IPS-18a (cell line): Measurements from ENCODE around the gene ZNHIT2.

Source experiments
- H3K27ac ChIP-seq: one replicate; pipeline ENCODE4 v1.5.1; 2013; ENCODE audit warnings: low read length
- H3K27me3 ChIP-seq: one replicate; pipeline ENCODE4 v1.6.1; 2013; ENCODE audit warnings: mild to moderate bottlenecking, low read length; ENCODE audit not compliant: control insufficient read depth, insufficient read depth
- H3K36me3 ChIP-seq: one replicate; pipeline ENCODE4 v1.6.1; 2013; ENCODE audit warnings: low read depth, low read length; ENCODE audit not compliant: control insufficient read depth
- H3K4me1 ChIP-seq: one replicate; pipeline ENCODE4 v1.6.1; 2013; ENCODE audit warnings: low read depth, low read length; ENCODE audit not compliant: control insufficient read depth
- H3K4me3 ChIP-seq: one replicate; pipeline ENCODE4 v1.5.1; 2013; ENCODE audit warnings: low read length
- H3K9ac ChIP-seq: one replicate; pipeline ENCODE4 v1.6.1; 2013; ENCODE audit warnings: mild to moderate bottlenecking, low read length, moderate library complexity
- H3K9me3 ChIP-seq: one replicate; pipeline ENCODE4 v1.6.1; 2013; ENCODE audit warnings: low read depth, low read length; ENCODE audit not compliant: control insufficient read depth

The ZNHIT2 gene

DNA sequence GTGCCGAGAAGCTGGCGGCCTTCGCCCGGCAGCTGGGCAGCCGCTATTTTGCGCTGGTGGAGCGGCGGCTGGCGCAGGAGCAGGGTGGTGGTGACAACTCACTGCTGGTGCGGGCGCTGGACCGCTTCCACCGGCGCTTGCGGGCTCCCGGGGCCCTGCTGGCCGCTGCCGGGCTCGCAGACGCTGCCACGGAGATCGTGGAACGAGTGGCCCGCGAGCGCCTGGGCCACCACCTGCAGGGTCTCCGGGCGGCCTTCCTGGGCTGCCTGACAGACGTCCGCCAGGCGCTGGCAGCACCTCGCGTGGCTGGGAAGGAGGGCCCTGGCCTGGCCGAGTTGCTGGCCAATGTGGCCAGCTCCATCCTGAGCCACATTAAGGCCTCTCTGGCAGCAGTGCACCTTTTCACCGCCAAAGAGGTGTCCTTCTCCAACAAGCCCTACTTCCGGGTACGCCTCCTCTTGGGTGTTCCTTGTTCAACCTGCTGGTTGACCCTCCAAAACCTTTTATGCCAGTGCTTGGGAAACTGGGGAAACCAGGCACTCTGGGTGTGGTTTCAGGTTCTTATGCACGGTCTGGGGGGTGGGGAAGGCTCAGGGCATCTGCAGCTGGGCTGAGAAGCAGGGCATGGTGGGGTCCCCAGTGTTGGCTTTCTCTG is 8.9 kb downstream of the ZNHIT2 start:
- no peaks in the 10 kb centered on the region for H3K9me3 ChIP-seq
- no peak overlapping the region for H3K9ac ChIP-seq
- H3K4me3 ChIP-seq, result no peak overlapping the region
- H3K27me3 ChIP-seq, result no peaks in the 10 kb centered on the region
- H3K27ac ChIP-seq, result no peak overlapping the region
- no peaks in the 10 kb centered on the region for H3K36me3 ChIP-seq
- H3K4me1 ChIP-seq, result peaks cover 5% of the 10 kb centered on the region

DNA sequence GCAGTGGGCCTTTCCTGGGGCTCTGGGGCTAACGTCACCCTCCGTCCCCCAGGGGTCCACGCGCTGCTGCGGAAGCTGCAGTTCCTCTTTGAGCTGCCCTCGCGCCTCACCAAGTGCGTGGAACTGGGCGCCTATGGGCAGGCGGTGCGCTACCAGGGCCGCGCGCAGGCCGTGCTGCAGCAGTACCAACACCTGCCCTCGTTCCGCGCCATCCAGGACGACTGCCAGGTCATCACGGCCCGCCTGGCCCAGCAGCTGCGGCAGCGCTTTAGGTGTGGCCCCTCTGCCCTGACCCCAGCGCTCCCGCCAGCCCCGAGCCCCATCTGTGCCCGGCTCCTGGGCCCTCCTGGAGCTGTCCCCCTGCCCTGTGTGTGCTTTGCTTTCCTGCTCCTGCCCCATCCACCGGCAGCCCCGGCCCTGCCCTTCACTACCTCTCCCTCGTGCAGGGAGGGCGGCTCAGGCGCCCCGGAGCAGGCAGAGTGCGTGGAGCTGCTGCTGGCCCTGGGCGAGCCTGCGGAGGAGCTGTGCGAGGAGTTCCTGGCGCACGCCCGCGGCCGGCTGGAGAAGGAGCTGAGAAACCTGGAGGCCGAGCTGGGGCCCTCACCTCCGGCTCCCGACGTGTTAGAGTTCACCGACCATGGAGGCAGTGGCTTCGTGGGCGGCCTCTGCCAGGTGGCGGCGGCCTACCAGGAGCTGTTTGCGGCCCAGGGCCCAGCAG is 9.6 kb downstream of the ZNHIT2 start:
- Histone ChIP-seq H3K36me3 (no peaks in the 10 kb centered on the region), H3K9me3 (no peaks in the 10 kb centered on the region), H3K4me1 (no peaks in the 10 kb centered on the region), H3K4me3 (no peak overlapping the region), H3K9ac (no peak overlapping the region), H3K27me3 (no peaks in the 10 kb centered on the region), H3K27ac (no peak overlapping the region)

DNA sequence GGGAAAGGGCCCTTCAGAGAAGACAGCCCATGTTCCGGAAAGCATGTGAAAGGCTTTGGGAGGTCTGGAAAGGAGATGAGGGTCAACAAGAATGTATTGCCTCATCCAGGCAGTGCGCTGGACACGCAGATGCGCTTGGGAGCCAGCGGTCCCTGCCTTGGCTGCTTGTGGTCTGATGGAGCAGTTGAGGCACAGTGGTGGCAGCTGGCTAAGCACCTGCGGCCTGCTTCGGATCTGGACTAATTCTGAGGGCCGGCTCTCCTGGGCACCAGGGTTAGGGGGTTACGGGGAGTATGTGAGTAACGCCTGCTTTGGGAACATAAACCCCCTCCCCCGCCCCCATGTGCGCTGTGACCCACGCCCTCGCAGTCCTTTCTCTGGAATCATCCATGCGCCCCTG is 10.4 kb downstream of the ZNHIT2 start:
- Histone ChIP-seq H3K9ac (no peak overlapping the region), H3K27me3 (no peaks in the 10 kb centered on the region), H3K27ac (no peak overlapping the region), H3K9me3 (no peaks in the 10 kb centered on the region), H3K36me3 (no peaks in the 10 kb centered on the region), H3K4me3 (no peak overlapping the region), H3K4me1 (no peaks in the 10 kb centered on the region)

DNA sequence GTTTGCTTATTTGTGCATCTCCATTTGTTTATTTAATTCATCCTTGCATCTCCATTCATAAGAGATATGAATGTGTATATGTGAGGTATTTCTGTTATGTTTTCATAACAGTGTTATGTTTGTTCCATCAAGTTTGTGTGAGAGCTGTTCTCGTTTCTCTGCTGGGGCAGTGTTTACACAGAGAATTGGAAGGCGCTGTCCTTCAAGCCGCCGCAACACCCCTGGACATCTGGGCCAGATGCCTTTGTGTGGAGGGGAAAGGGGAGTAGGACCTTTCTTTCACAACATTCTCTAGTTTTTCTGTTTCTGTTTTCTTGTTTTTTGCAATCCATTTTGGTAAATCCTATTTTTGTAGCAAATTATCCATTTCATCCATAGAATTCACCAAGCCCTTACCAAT is 12.9 kb downstream of the ZNHIT2 start:
- no peak overlapping the region for H3K9ac ChIP-seq
- H3K27ac ChIP-seq, result no peak overlapping the region
- no peak overlapping the region for H3K4me3 ChIP-seq
- H3K4me1 ChIP-seq, result no peaks in the 10 kb centered on the region
- no peaks in the 10 kb centered on the region for H3K27me3 ChIP-seq
- H3K9me3 ChIP-seq, result no peaks in the 10 kb centered on the region
- H3K36me3 ChIP-seq, result no peaks in the 10 kb centered on the region

DNA sequence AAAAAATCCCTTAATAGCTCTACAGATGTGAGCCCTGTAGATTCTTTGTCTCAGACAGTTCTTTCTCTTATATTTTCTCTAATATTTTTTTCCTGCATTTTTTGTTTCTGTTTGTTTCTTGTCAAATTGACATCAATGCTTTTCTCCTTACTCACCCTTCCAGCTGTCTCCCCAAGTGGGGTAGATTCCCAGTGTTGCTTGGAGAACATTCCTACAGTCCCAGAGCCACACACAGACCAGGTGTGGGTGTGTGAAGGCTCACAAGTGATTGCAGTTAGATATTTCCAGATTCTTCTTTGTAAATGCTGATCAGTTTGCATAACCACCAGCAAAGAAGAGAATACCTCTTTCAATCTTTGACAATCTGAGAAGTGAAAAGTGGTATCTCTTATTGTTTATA is 14.0 kb downstream of the ZNHIT2 start:
- Histone ChIP-seq H3K36me3 (no peaks in the 10 kb centered on the region), H3K9ac (no peak overlapping the region), H3K9me3 (no peaks in the 10 kb centered on the region), H3K27me3 (no peaks in the 10 kb centered on the region), H3K4me3 (no peak overlapping the region), H3K27ac (no peak overlapping the region), H3K4me1 (no peaks in the 10 kb centered on the region)

DNA sequence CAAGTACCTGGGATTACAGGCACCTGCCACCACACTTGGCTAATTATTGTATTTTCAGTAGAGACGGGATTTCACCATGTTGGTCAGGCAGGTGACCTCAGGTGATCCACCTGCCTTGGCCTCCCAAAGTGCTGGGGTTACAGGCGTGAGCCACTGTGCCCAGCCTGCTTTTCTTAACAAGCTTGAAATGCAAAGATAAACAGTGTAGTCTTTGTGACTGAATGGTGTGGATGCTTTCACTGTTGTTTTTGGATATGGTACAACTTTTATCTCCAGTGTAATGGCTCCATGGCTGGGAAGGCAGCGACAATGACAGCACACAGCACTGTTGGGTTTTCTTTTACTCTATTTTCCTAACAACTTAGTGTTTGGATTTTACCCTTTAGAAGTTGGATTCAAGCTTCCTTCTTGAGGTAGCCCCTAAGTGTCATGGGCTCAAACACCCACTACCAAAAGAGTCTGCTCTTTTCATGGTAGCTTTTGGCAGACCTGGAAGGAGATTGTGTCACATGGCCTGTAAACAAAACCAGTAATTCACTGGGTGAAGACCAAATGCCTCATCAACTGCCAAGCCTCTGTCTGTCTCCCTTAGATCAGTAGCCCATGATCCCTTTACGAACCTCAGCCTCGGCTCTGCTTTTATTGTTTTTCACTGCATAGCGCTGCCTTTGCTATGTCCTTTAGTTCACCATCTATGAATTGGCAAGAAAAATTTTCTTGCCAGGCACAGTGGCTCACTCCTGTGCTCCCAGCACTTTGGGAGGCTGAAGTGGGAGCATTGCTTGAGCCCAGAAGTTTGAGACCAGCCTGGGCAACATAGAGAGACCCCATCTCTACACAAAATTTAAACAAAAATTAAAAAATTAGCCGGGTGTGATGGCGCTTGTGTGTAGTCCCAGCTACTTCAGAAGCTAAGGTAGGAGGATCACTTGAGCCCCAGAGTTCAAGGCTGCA is 15.1 kb downstream of the ZNHIT2 start:
- Histone ChIP-seq H3K36me3 (no peaks in the 10 kb centered on the region), H3K4me3 (no peak overlapping the region), H3K9me3 (no peaks in the 10 kb centered on the region), H3K4me1 (no peaks in the 10 kb centered on the region), H3K9ac (no peak overlapping the region), H3K27me3 (no peaks in the 10 kb centered on the region), H3K27ac (no peak overlapping the region)

DNA sequence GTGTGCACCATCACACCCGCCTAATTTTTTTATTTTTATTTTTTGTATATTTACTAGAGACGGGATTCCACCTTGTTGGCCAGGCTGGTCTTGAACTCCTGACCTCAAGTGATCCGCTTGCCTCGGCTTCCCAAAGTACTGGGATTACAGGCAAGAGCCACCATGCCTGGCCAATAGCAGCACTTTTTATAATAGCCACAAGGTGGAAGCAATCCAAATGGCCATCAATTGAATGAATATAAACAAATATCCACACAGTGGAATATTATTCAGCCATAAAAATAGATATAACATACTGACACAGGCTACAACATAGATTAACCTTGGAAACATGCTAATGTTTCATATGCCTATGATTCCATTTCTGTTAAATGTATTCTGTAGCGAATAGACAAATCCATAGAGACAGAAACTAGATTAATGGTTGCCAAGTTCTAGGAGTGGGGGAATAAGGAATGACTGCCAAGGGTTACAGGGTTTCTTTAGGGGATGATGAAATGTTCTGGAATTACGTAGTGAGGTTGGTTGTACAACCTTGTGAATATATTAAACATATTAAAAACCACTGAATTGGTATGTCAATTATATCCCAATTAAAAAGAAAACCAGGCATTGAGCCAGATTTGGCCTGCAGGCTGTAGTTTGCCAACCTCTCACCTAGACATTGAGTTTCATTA is 16.7 kb downstream of the ZNHIT2 start:
- H3K36me3 ChIP-seq, result no peaks in the 10 kb centered on the region
- no peak overlapping the region for H3K4me3 ChIP-seq
- no peaks in the 10 kb centered on the region for H3K27me3 ChIP-seq
- H3K9me3 ChIP-seq, result no peaks in the 10 kb centered on the region
- H3K9ac ChIP-seq, result no peak overlapping the region
- H3K4me1 ChIP-seq, result peaks cover 5% of the 10 kb centered on the region
- no peak overlapping the region for H3K27ac ChIP-seq

DNA sequence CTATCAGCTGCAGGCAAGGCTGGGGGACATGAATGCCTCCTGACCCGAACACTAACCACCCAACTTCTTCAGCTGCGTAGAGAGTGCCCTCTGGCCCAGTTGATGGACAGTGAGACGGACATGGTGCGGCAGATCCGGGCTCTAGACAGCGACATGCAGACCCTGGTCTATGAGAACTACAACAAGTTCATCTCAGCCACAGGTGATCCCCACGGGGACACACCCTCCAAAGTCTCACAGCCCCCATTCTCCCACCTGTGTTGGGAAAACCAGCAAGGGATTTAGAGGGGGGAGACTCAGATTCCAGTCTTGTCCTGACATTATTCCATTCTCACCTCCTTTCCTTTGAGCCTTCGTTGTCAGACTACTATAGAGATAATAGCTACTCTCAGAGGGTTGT is 20.6 kb downstream of the ZNHIT2 start:
- no peak overlapping the region for H3K27ac ChIP-seq
- H3K4me3 ChIP-seq, result peak overlapping the region; percentile 90
- no peaks in the 10 kb centered on the region for H3K27me3 ChIP-seq
- peaks cover 7% of the 10 kb centered on the region for H3K4me1 ChIP-seq
- no peaks in the 10 kb centered on the region for H3K9me3 ChIP-seq
- no peak overlapping the region for H3K9ac ChIP-seq
- no peaks in the 10 kb centered on the region for H3K36me3 ChIP-seq

DNA sequence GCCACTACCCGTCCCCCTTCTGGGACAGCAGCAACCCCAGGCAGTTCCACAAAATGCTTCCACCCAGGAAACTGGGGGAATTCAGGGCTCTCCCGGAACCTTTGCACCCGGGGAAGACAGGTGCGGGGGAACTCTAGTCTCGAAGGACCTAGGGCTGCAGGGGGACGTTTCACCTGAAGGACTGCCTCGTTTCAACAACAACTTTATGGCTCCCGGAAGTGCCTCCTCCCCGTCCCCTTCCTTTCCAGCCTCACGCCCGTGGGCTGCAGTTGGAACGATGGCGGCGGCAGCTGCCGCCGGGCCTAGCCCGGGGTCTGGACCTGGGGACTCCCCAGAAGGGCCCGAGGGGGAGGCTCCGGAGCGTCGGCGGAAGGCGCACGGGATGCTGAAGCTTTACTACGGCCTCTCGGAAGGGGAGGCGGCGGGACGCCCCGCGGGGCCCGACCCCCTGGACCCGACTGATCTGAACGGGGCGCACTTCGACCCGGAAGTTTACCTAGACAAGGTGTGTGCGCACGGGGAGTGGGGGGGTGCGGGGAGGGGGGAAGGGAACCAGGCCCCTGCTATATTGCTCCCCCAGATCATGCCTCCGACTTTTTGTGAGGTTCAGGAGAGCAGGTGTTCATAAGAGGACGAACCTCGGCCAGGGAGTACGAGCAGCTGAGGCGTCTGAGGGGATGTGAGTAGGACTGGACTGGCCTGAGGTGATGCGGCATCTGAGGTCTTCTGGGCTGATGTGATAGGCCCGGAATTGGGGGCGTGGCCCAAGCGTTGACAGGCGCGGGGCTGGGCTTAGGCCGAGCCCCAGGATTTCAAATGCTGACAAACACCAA is 21.3 kb downstream of the ZNHIT2 start, which contains the start of gene VPS51:
Gene VPS51, plus strand, starts transcription at position 241 of the 833 bp plus-strand sequence. Its CDS starts 37 bp downstream, at position 278.
- Histone ChIP-seq H3K36me3 (no peaks in the 10 kb centered on the region), H3K27ac (peak within 1 kb of the TSS; percentile 63), H3K27me3 (no peaks in the 10 kb centered on the region), H3K9me3 (no peaks in the 10 kb centered on the region), H3K9ac (peak within 1 kb of the TSS; percentile 65), H3K4me3 (peak within 1 kb of the TSS; percentile 90), H3K4me1 (peaks cover 7% of the 10 kb centered on the region)

DNA sequence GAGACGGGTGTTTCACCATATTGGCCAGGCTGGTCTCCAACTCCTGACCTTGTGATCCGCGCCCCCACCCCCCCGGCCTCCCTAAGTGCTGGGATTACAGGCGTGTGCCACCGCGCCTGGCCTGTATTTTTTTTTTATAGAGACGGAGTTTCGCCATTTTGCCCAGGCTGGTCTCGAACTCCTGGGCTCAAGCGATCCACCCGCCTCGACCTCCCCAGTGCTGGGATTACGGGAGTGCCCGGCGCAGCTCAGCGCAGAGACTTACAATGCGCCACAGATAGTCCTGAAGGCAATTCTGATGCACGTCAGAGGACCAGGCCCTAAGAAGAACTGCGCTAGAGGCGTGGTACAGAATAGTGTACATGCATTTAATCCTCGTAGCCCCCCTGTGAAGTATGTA is 22.1 kb downstream of the ZNHIT2 start:
- H3K36me3 ChIP-seq, result no peaks in the 10 kb centered on the region
- peak overlapping the region; percentile 90 for H3K4me3 ChIP-seq
- H3K4me1 ChIP-seq, result peaks cover 7% of the 10 kb centered on the region
- peak overlapping the region; percentile 63 for H3K27ac ChIP-seq
- no peaks in the 10 kb centered on the region for H3K9me3 ChIP-seq
- no peaks in the 10 kb centered on the region for H3K27me3 ChIP-seq
- peak overlapping the region; percentile 65 for H3K9ac ChIP-seq
